HG02642 (cell line): Measurements from ENCODE around the gene FRMPD4.

ENCODE experiments used
- ATAC-seq: cut with Tn5 transposase; IDR thresholded peaks from one replicate; pipeline ENCODE4 v1.9.1; 2021; ENCODE audit warnings: mild to moderate bottlenecking; ENCODE audit not compliant: unreplicated experiment, poor library complexity

FRMPD4 gene

GRCh38 chrX:12292996-12293765 lies 154.9 kb downstream of the FRMPD4 start:
- ATAC-seq, result no peak

- ATAC-seq, result no peak
Measured at GRCh38 chrX:12297353-12297752, 159.1 kb downstream of the FRMPD4 start.

- ATAC-seq, result no peak
Measured at GRCh38 chrX:12301288-12301687, 163.0 kb downstream of the FRMPD4 start.

- ATAC-seq, result no peak
Measured at GRCh38 chrX:12304261-12304660, 166.0 kb downstream of the FRMPD4 start.

- no peak for ATAC-seq
Measured at GRCh38 chrX:12307961-12308360, 169.7 kb downstream of the FRMPD4 start.

GRCh38 chrX:12308420-12308819 lies 170.1 kb downstream of the FRMPD4 start:
- ATAC-seq, result no peak

- no peak for ATAC-seq
Measured at GRCh38 chrX:12309040-12309743, 170.9 kb downstream of the FRMPD4 start.

GRCh38 chrX:12309744-12310076 lies 171.4 kb downstream of the FRMPD4 start:
- no peak for ATAC-seq

- no peak for ATAC-seq
Measured at GRCh38 chrX:12314651-12315050, 176.4 kb downstream of the FRMPD4 start.

GRCh38 chrX:12315526-12315925 lies 177.3 kb downstream of the FRMPD4 start:
- ATAC-seq, result no peak

GRCh38 chrX:12319003-12319519 lies 180.8 kb downstream of the FRMPD4 start:
- no peak for ATAC-seq

GRCh38 chrX:12319992-12320391 lies 181.7 kb downstream of the FRMPD4 start:
- ATAC-seq, result no peak

GRCh38 chrX:12322031-12322430 lies 183.8 kb downstream of the FRMPD4 start:
- no peak for ATAC-seq

GRCh38 chrX:12325171-12325570 lies 186.9 kb downstream of the FRMPD4 start:
- ATAC-seq, result no peak

GRCh38 chrX:12327836-12328235 lies 189.6 kb downstream of the FRMPD4 start:
- no peak for ATAC-seq

GRCh38 chrX:12329476-12329875 lies 191.2 kb downstream of the FRMPD4 start:
- no peak for ATAC-seq

- ATAC-seq, result no peak
Measured at GRCh38 chrX:12330841-12331240, 192.6 kb downstream of the FRMPD4 start.

- ATAC-seq, result no peak
Measured at GRCh38 chrX:12332786-12333347, 194.6 kb downstream of the FRMPD4 start.

GRCh38 chrX:12339921-12340320 lies 201.6 kb downstream of the FRMPD4 start:
- no peak for ATAC-seq

GRCh38 chrX:12344954-12345353 lies 206.7 kb downstream of the FRMPD4 start:
- ATAC-seq, result no peak

- no peak for ATAC-seq
Measured at GRCh38 chrX:12349201-12349600, 210.9 kb downstream of the FRMPD4 start.
